ENCODE results near the gene CLPX.
"Not testable (repeated sequence)": the region's sequence is repeated elsewhere in the genome, so short reads cannot be mapped to it uniquely, and the experiment has no call there.

Gene CLPX

GRCh38 chr15:65184868-65185717 lies at the start of gene CLPX:
Gene CLPX (minus strand): TSS chr15:65185342. CDS start chr15:65185153, 189 bp downstream.
- DNase-seq (ENCODE audit: low spot score) = peak; percentile 68

GRCh38 chr15:65233696-65234095 lies 48.6 kb upstream of the CLPX start:
- no peak for DNase-seq (ENCODE audit: low spot score)

- no peak for DNase-seq (ENCODE audit: low spot score)
Measured at GRCh38 chr15:65232520-65232919, 47.4 kb upstream of the CLPX start.

GRCh38 chr15:65231306-65231705 lies 46.2 kb upstream of the CLPX start:
- no peak for DNase-seq (ENCODE audit: low spot score)

- DNase-seq (ENCODE audit: low spot score) = not testable (repeated sequence)
Measured at GRCh38 chr15:65226901-65227300, 41.8 kb upstream of the CLPX start.

- no peak for DNase-seq (ENCODE audit: low spot score)
Measured at GRCh38 chr15:65226221-65226620, 41.1 kb upstream of the CLPX start.

GRCh38 chr15:65223996-65224395 lies 38.9 kb upstream of the CLPX start:
- no peak for DNase-seq (ENCODE audit: low spot score)

GRCh38 chr15:65222891-65223290 lies 37.7 kb upstream of the CLPX start:
- no peak for DNase-seq (ENCODE audit: low spot score)

- no peak for DNase-seq (ENCODE audit: low spot score)
Measured at GRCh38 chr15:65221697-65222096, 36.6 kb upstream of the CLPX start.

GRCh38 chr15:65219137-65219536 lies 34.0 kb upstream of the CLPX start:
- DNase-seq (ENCODE audit: low spot score) = no peak

- no peak for DNase-seq (ENCODE audit: low spot score)
Measured at GRCh38 chr15:65217526-65218482, 32.7 kb upstream of the CLPX start.

- DNase-seq (ENCODE audit: low spot score) = no peak
Measured at GRCh38 chr15:65215496-65215895, 30.4 kb upstream of the CLPX start.

- no peak for DNase-seq (ENCODE audit: low spot score)
Measured at GRCh38 chr15:65214010-65214409, 28.9 kb upstream of the CLPX start.

GRCh38 chr15:65213241-65213640 lies 28.1 kb upstream of the CLPX start:
- no peak for DNase-seq (ENCODE audit: low spot score)

- no peak for DNase-seq (ENCODE audit: low spot score)
Measured at GRCh38 chr15:65212097-65212496, 27.0 kb upstream of the CLPX start.

GRCh38 chr15:65211482-65211982 lies 26.4 kb upstream of the CLPX start:
- DNase-seq (ENCODE audit: low spot score) = no peak

GRCh38 chr15:65210770-65211481 lies 25.8 kb upstream of the CLPX start, which contains the start of gene CILP:
Gene CILP (minus strand): TSS chr15:65211473. CDS start chr15:65209755, 1,718 bp downstream.
- DNase-seq (ENCODE audit: low spot score) = no peak

- DNase-seq (ENCODE audit: low spot score) = no peak
Measured at GRCh38 chr15:65209701-65210643, 24.8 kb upstream of the CLPX start.

- no peak for DNase-seq (ENCODE audit: low spot score)
Measured at GRCh38 chr15:65208647-65209046, 23.5 kb upstream of the CLPX start.

GRCh38 chr15:65207280-65207840 lies 22.2 kb upstream of the CLPX start:
- DNase-seq (ENCODE audit: low spot score) = no peak
